Activated naive CD8-positive, alpha-beta T cell treated with anti-CD3 and anti-CD28 coated beads, Interleukin-2, amount 50 U/mL, for 24 hours (primary cell): ENCODE results near the gene AGPS.

ENCODE experiments used
- ATAC-seq: fragments of 150-1000 bp; cut with Tn5 transposase; one replicate; pipeline ENCODE4 v1.10.0; 2021
- DNase-seq: peaks from one replicate; pipeline ENCODE4 v3.0.0; 2021
- H3K27ac Mint-ChIP-seq: one replicate; pipeline ENCODE4 v1.8.0; 2021; ENCODE audit warnings: mild to moderate bottlenecking, mixed read lengths
- H3K27me3 Mint-ChIP-seq: one replicate; pipeline ENCODE4 v1.8.0; 2021; ENCODE audit warnings: mixed read lengths
- H3K36me3 Mint-ChIP-seq: one replicate; pipeline ENCODE4 v1.8.0; 2021; ENCODE audit warnings: low read depth, mixed read lengths
- H3K4me1 Mint-ChIP-seq: one replicate; pipeline ENCODE4 v1.8.0; 2021; ENCODE audit warnings: mixed read lengths
- H3K4me3 Mint-ChIP-seq: one replicate; pipeline ENCODE4 v1.8.0; 2021; ENCODE audit warnings: mild to moderate bottlenecking, moderate library complexity, mixed read lengths
- H3K9me3 Mint-ChIP-seq: one replicate; pipeline ENCODE4 v1.8.0; 2021; ENCODE audit warnings: mixed read lengths

Gene AGPS

GRCh38 chr2:177460973-177461585, 68.5 kb downstream of the AGPS start:
- peaks cover 51% of the 10 kb centered on the region for H3K36me3 Mint-ChIP-seq
- peaks cover 9% of the 10 kb centered on the region for H3K9me3 Mint-ChIP-seq
- ATAC-seq (no peak), DNase-seq (no peak)
- no peak overlapping the region for H3K27ac Mint-ChIP-seq
- no peaks in the 10 kb centered on the region for H3K4me1 Mint-ChIP-seq
- H3K4me3 Mint-ChIP-seq = no peak overlapping the region
- H3K27me3 Mint-ChIP-seq = no peaks in the 10 kb centered on the region

- H3K27ac Mint-ChIP-seq = no peak overlapping the region
- no peaks in the 10 kb centered on the region for H3K9me3 Mint-ChIP-seq
- no peak for ATAC-seq
- DNase-seq = no peak
- no peaks in the 10 kb centered on the region for H3K27me3 Mint-ChIP-seq
- H3K4me1 Mint-ChIP-seq = peaks cover 5% of the 10 kb centered on the region
- H3K4me3 Mint-ChIP-seq = no peak overlapping the region
- peaks cover 39% of the 10 kb centered on the region for H3K36me3 Mint-ChIP-seq
These were observed 72.0 kb downstream of the AGPS start for GRCh38 chr2:177464549-177464948.

GRCh38 chr2:177465400-177466138, 73.0 kb downstream of the AGPS start:
- peaks cover 43% of the 10 kb centered on the region for H3K36me3 Mint-ChIP-seq
- no peaks in the 10 kb centered on the region for H3K27me3 Mint-ChIP-seq
- H3K9me3 Mint-ChIP-seq = peaks cover 7% of the 10 kb centered on the region
- no peak overlapping the region for H3K27ac Mint-ChIP-seq
- DNase-seq = no peak
- ATAC-seq = no peak
- H3K4me1 Mint-ChIP-seq = peaks cover 5% of the 10 kb centered on the region
- no peak overlapping the region for H3K4me3 Mint-ChIP-seq

DNA sequence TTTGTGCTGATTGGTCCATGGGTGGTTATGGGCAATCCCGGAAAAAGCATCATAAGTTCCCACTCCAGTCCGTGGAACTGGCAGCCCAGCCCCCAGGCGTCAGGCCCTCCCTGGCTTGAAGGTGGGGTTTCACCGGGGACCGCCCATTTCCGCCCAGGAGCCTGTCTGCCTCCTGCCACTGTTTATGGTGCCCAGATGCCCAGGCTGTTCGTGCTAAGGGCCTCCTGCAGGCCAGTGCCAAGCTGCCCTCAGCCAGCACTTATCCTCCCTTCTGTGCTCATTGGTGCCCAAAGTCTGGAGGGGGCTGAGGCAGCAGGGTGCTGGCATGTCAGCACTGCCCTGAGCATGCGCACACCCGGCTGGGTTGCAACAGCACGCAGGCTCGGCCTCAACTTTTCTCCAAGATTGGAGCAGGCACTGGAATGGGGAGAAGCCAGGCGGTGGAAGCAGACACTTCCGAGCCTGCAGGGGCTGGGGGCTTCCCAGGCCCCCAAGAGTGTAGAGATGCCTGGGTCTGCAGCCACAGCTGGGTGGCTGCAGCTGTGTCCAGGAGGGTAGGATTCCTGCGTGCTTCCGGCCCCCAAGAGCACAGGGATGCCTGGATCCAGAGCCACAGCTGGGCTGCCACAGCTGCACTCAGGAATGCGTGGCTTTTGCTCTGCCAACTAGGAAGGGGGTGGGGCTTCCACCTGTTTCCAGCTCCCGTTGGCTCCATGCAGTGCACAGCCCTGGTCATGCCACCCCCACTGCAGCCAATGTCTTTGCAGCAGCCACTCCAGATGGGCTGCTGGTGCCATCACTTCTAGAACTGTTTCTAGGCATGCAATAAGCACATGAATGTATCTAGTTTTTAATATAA, 74.0 kb downstream of the AGPS start:
- DNase-seq = no peak
- H3K4me3 Mint-ChIP-seq = no peak overlapping the region
- ATAC-seq = no peak
- H3K27me3 Mint-ChIP-seq = no peaks in the 10 kb centered on the region
- peaks cover 16% of the 10 kb centered on the region for H3K9me3 Mint-ChIP-seq
- peaks cover 5% of the 10 kb centered on the region for H3K4me1 Mint-ChIP-seq
- H3K27ac Mint-ChIP-seq = no peak overlapping the region
- H3K36me3 Mint-ChIP-seq = peaks cover 47% of the 10 kb centered on the region

DNA sequence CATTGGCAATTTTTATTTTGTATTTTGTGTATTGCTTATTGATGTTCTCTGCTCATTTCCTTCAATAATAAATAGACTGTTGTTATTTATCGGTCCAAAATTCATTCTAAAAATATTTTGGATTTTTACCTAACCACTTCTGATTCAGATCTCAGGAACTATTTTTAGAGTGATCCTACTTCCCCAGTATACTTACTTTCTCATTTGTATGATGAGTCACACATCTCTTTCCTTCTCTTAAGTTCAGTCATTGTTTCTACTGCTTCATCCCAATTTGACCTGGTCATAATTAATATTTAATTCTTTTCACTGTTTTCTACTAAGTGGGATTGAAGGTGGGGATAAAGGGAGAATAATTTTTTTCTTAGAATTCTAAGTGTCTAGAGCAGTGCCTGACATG, 75.1 kb downstream of the AGPS start:
- H3K27me3 Mint-ChIP-seq = no peaks in the 10 kb centered on the region
- peaks cover 51% of the 10 kb centered on the region for H3K36me3 Mint-ChIP-seq
- H3K4me1 Mint-ChIP-seq = peaks cover 5% of the 10 kb centered on the region
- DNase-seq (no peak), ATAC-seq (no peak)
- no peak overlapping the region for H3K4me3 Mint-ChIP-seq
- H3K9me3 Mint-ChIP-seq = peaks cover 23% of the 10 kb centered on the region
- H3K27ac Mint-ChIP-seq = no peak overlapping the region

DNA sequence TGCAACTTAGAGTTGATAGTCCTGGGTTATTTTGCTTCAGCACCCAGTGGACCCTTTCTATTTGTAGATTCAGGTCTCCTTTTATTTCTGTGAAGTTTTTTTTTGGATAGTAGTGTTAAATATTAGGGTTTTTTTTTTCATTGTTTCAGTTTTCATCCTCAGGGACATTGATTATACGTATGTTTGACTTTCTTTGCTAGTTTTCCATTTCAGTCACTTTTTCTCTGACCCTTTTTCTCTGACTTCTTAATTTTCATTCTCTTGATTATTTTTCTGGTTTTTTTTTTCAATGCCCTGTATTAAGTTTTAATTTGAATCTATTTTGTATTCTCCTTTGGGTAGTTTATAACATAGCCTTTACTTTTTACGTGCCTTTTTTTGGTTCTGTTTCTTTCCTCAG, 79.4 kb downstream of the AGPS start:
- H3K4me1 Mint-ChIP-seq = peaks cover 21% of the 10 kb centered on the region

GRCh38 chr2:177474301-177474700, 81.7 kb downstream of the AGPS start:
- DNase-seq = no peak
- H3K27me3 Mint-ChIP-seq = no peaks in the 10 kb centered on the region
- no peak for ATAC-seq
- H3K27ac Mint-ChIP-seq = no peak overlapping the region
- no peak overlapping the region for H3K4me3 Mint-ChIP-seq
- H3K9me3 Mint-ChIP-seq = peaks cover 51% of the 10 kb centered on the region
- H3K36me3 Mint-ChIP-seq = peaks cover 79% of the 10 kb centered on the region
- peaks cover 16% of the 10 kb centered on the region for H3K4me1 Mint-ChIP-seq

More for the DNA sequence above, 79.4 kb downstream of the AGPS start:
- Mint-ChIP-seq H3K27me3 (no peaks in the 10 kb centered on the region), H3K27ac (no peak overlapping the region), H3K36me3 (peaks cover 70% of the 10 kb centered on the region), H3K4me3 (no peak overlapping the region), H3K9me3 (peaks cover 34% of the 10 kb centered on the region)
- DNase-seq = no peak
- no peak for ATAC-seq

- DNase-seq (no peak), ATAC-seq (peak; percentile 49)
- Mint-ChIP-seq H3K27me3 (no peaks in the 10 kb centered on the region), H3K9me3 (peaks cover 50% of the 10 kb centered on the region), H3K4me3 (no peak overlapping the region), H3K4me1 (peaks cover 16% of the 10 kb centered on the region), H3K36me3 (peaks cover 82% of the 10 kb centered on the region), H3K27ac (no peak overlapping the region)
These were observed 82.4 kb downstream of the AGPS start for GRCh38 chr2:177474998-177475397.

DNA sequence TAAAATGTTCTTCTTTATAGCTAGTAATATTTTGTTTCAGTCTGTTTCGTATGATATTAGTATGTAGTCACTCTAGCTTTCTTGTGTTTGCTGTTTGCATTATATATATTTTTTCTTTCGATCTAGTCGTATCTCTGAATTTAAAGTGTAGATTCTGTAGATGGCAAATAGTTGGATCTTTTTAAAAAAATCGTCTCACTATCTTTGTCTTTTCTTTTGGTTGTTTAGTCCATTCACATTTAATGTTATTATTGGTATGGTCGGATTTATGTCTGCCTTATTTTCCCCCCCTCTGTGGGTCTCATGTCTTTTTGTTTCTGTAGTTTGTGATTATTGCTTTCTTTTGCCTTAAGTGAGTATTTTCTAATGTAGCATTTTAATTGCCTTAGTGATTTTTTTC, 84.3 kb downstream of the AGPS start:
- Mint-ChIP-seq H3K27me3 (no peaks in the 10 kb centered on the region), H3K27ac (no peak overlapping the region), H3K4me3 (no peak overlapping the region), H3K9me3 (peaks cover 38% of the 10 kb centered on the region), H3K4me1 (peaks cover 16% of the 10 kb centered on the region), H3K36me3 (peaks cover 73% of the 10 kb centered on the region)
- DNase-seq (no peak), ATAC-seq (no peak)

DNA sequence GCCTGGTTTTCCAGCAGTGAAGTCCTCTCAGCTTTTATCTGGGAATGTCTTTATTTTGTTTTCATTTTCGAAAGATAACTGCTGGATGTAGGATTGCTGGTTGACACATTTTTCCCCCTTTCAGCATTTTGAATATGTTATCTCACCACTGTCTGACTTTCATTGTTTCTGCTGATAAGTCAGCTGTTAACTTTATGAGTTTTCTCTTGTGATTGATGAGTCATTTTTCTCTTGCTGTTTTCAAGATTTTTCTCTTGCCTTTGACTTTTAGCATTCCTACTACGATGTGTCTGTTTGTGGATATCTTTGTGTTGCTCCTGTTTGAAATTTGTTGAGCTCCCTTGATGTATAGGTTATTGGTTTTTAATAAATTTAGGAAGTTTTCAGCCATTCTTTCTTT, 85.5 kb downstream of the AGPS start:
- ATAC-seq (no peak), DNase-seq (no peak)
- peaks cover 61% of the 10 kb centered on the region for H3K36me3 Mint-ChIP-seq
- H3K27me3 Mint-ChIP-seq = no peaks in the 10 kb centered on the region
- H3K4me1 Mint-ChIP-seq = peaks cover 16% of the 10 kb centered on the region
- H3K4me3 Mint-ChIP-seq = no peak overlapping the region
- peaks cover 27% of the 10 kb centered on the region for H3K9me3 Mint-ChIP-seq
- H3K27ac Mint-ChIP-seq = no peak overlapping the region

DNA sequence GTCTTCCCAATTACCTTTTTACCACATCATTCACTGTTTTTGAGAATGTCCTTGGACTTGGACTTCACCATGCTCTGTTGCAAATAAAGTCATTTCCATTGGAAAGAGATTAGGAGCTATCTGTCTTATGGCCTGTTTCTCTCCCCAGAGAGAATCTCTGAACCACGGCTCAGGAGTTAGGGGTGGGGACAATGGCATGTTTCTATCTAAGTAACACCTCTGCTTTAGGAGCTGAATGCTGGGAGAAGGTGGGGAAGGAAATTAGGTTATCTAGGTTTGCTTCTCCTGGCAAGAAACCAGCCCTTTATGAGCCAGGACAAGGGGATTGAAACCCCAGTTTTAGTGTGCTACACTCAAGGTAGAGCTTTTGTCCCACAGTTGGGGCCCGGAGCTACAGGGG, 86.3 kb downstream of the AGPS start:
- peaks cover 25% of the 10 kb centered on the region for H3K9me3 Mint-ChIP-seq
- H3K4me3 Mint-ChIP-seq = no peak overlapping the region
- peaks cover 63% of the 10 kb centered on the region for H3K36me3 Mint-ChIP-seq
- H3K4me1 Mint-ChIP-seq = peaks cover 16% of the 10 kb centered on the region
- H3K27ac Mint-ChIP-seq = no peak overlapping the region
- ATAC-seq (no peak), DNase-seq (no peak)
- H3K27me3 Mint-ChIP-seq = no peaks in the 10 kb centered on the region

- Mint-ChIP-seq H3K36me3 (peaks cover 31% of the 10 kb centered on the region), H3K27me3 (no peaks in the 10 kb centered on the region), H3K4me1 (no peaks in the 10 kb centered on the region), H3K27ac (no peak overlapping the region), H3K4me3 (no peak overlapping the region), H3K9me3 (peaks cover 18% of the 10 kb centered on the region)
- ATAC-seq (no peak), DNase-seq (no peak)
These were observed 89.6 kb downstream of the AGPS start for GRCh38 chr2:177482195-177482594.

DNA sequence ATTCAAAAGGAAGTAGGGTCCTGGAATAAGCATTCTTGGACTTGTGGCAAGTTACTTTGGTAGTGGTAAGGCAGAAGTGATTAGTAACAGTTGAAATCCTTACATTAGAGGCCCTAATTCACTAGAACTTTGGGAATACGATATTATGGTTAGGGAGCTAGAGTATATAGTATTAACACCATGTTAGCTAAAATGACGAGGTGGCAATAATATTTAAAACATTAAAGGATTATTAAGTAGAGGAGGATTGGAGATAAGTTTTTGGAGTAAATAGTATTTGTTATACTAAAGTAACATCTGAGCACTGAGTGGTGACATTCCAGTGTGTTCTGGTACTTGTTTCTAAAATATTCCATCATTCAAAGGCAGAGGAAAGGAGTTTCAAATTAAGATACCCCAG, 91.0 kb downstream of the AGPS start:
- DNase-seq = no peak
- Mint-ChIP-seq H3K27ac (no peak overlapping the region), H3K9me3 (peaks cover 7% of the 10 kb centered on the region), H3K36me3 (peaks cover 21% of the 10 kb centered on the region), H3K4me1 (no peaks in the 10 kb centered on the region), H3K4me3 (no peak overlapping the region), H3K27me3 (no peaks in the 10 kb centered on the region)
- no peak for ATAC-seq

DNA sequence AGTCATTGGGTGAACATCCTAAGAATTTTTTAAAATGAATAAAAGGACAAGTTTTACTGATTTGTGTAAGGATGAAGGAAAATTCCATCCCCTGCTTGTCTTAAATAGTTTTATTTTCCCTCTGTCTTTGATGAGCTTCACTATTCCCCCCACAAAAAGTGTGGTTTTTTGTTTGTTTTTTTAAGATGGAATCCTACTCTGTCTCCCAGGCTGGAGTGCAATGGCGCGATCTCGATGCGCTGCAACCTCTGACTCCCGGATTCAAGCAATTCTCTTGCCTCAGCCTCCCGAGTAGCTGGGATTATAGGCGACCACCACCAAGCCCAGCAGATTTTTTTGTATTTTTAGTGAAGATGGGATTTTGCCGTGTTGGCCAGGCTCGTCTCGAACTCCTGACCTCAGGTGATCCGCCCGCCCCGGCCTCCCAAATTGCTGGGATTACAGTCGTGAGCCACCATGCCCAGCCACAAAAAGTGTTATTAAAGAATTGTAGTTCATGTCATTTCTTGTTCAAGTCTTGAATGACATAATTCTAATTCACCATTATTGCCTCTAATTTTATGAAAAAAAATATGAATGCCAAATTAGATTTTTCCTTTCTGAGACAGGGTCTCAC, 91.7 kb downstream of the AGPS start:
- Mint-ChIP-seq H3K27me3 (no peaks in the 10 kb centered on the region), H3K4me3 (no peak overlapping the region), H3K27ac (no peak overlapping the region), H3K4me1 (no peaks in the 10 kb centered on the region), H3K36me3 (peaks cover 14% of the 10 kb centered on the region), H3K9me3 (peaks cover 4% of the 10 kb centered on the region)
- ATAC-seq = no peak
- DNase-seq = no peak
